Measurements from ENCODE around the gene CMSS1.
A peak's percentile ranks its signal among the peaks of the same experiment; 100 is the strongest.

The CMSS1 gene

DNA sequence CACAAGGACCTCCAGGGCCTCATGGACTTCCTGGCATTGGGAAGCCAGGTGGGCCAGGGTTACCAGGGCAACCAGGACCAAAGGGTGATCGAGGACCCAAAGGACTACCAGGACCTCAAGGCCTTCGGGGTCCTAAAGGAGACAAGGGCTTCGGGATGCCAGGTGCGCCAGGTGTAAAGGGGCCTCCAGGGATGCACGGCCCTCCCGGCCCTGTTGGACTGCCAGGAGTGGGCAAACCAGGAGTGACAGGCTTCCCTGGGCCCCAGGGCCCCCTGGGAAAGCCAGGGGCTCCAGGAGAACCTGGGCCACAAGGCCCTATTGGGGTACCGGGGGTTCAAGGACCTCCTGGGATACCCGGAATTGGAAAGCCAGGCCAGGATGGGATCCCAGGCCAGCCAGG lies 23.2 kb upstream of the CMSS1 start:
- no peak overlapping the region for H3K27ac ChIP-seq (ENCODE audit: insufficient read depth in 1 of 2, low read depth in 1 of 2, low read length in 2 of 2, poor library complexity in 1 of 2, severe bottlenecking in 2 of 2)
- ChIA-PET CTCF (no interaction called here), POLR2A (no interaction called here)
- H3K27me3 ChIP-seq (replicated peaks in 2 of 5; ENCODE audit: control insufficient read depth in 4 of 5, insufficient read depth in 5 of 5, low read length in 4 of 5): no peaks in the 10 kb centered on the region
- H3K4me1 ChIP-seq (ENCODE audit: control extremely low read depth in 1 of 4, control insufficient read depth in 4 of 4, insufficient read depth in 4 of 4, low read length in 3 of 4): no peaks in the 10 kb centered on the region
- no peak overlapping the region for H3K4me3 ChIP-seq (ENCODE audit: control insufficient read depth in 1 of 7, extremely low read depth in 1 of 7, insufficient read depth in 4 of 7, low read depth in 2 of 7, low read length in 6 of 7)
- 97% methylated on average over 8 of the region's 8 CpGs for WGBS (ENCODE audit: insufficient coverage)
- no peak for DNase-seq
- H3K9me3 ChIP-seq (ENCODE audit: control extremely low read depth in 1 of 5, control insufficient read depth in 4 of 5, insufficient read depth in 2 of 5, low read depth in 1 of 5, low read length in 4 of 5): no peaks in the 10 kb centered on the region
- no peaks in the 10 kb centered on the region for H3K36me3 ChIP-seq (ENCODE audit: control insufficient read depth in 4 of 4, insufficient read depth in 4 of 4, low read length in 3 of 4)

DNA sequence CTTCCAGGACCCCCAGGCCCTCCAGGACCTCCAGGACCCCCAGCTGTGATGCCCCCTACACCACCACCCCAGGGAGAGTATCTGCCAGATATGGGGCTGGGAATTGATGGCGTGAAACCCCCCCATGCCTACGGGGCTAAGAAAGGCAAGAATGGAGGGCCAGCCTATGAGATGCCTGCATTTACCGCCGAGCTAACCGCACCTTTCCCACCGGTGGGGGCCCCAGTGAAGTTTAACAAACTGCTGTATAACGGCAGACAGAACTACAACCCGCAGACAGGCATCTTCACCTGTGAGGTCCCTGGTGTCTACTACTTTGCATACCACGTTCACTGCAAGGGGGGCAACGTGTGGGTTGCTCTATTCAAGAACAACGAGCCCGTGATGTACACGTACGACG lies 22.1 kb upstream of the CMSS1 start:
- 99% methylated on average over 15 of the region's 15 CpGs for WGBS (ENCODE audit: insufficient coverage)
- Histone ChIP-seq H3K27ac (ENCODE audit: insufficient read depth in 1 of 2, low read depth in 1 of 2, low read length in 2 of 2, poor library complexity in 1 of 2, severe bottlenecking in 2 of 2) (no peak overlapping the region), H3K4me1 (ENCODE audit: control extremely low read depth in 1 of 4, control insufficient read depth in 4 of 4, insufficient read depth in 4 of 4, low read length in 3 of 4) (no peaks in the 10 kb centered on the region), H3K9me3 (ENCODE audit: control extremely low read depth in 1 of 5, control insufficient read depth in 4 of 5, insufficient read depth in 2 of 5, low read depth in 1 of 5, low read length in 4 of 5) (peaks cover 0 to 3% (median 0%) of the 10 kb centered on the region in 5 experiments), H3K4me3 (ENCODE audit: control insufficient read depth in 1 of 7, extremely low read depth in 1 of 7, insufficient read depth in 4 of 7, low read depth in 2 of 7, low read length in 6 of 7) (no peak overlapping the region), H3K27me3 (replicated peaks in 2 of 5; ENCODE audit: control insufficient read depth in 4 of 5, insufficient read depth in 5 of 5, low read length in 4 of 5) (no peaks in the 10 kb centered on the region), H3K36me3 (ENCODE audit: control insufficient read depth in 4 of 4, insufficient read depth in 4 of 4, low read length in 3 of 4) (no peaks in the 10 kb centered on the region)
- DNase-seq: no peak
- CTCF ChIA-PET: no interaction called here
- POLR2A ChIA-PET: interaction anchor here (0.6 kb wide), 1 partner anchor 894 kb away, joined by 4 read pairs; the partner anchor contains the start of gene DCBLD2

DNA sequence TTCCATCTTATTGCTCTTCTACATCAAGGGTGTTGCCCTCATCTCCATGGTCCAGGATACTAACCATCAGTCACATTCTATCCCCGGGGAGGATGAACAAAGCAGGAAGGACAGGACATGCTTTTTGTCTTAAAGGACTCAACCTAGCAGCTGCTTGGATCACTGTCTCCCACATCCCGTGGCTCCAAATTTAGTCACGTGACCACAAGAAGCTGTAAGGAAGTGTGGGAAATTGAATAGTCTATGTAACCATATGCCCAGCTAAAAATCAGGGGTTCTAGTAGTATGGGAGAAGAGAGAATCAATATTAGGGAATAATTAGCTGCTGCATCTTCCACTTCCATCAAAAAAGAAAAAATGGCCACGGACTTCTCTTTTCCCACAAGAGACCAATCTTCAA lies 18.2 kb upstream of the CMSS1 start:
- CTCF ChIA-PET: interaction anchor here (1.3 kb wide), 1 partner anchor 9 kb away, joined by 5 read pairs; no protein-coding TSS in a partner anchor
- 100% methylated on average over 3 of the region's 4 CpGs for WGBS (ENCODE audit: insufficient coverage)
- POLR2A ChIA-PET: no interaction called here

DNA sequence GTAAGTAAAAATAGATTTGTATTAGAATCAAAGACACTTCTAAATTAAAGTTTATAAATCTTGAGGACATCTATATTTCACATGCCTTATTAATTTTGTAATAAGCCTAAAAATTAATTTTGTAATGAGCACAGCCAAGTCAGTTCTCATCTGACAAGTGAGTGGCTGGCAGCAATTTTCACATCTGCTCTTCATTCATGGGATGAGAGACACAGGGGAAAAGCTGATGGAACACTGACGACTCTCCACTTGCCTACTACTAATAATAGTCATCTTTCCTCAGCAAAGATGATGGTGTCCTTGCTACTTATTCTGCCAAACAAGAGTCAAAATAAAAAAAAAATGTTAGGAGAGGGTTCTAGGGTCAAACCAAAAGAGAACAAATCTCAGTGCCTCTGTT lies 14.4 kb upstream of the CMSS1 start:
- no peak for DNase-seq
- Histone ChIP-seq H3K9me3 (ENCODE audit: control extremely low read depth in 1 of 5, control insufficient read depth in 4 of 5, insufficient read depth in 2 of 5, low read depth in 1 of 5, low read length in 4 of 5) (peaks cover 5 to 24% (median 15%) of the 10 kb centered on the region in 5 experiments), H3K4me3 (ENCODE audit: control insufficient read depth in 1 of 7, extremely low read depth in 1 of 7, insufficient read depth in 4 of 7, low read depth in 2 of 7, low read length in 6 of 7) (no peak overlapping the region), H3K27me3 (replicated peaks in 2 of 5; ENCODE audit: control insufficient read depth in 4 of 5, insufficient read depth in 5 of 5, low read length in 4 of 5) (no peaks in the 10 kb centered on the region), H3K36me3 (ENCODE audit: control insufficient read depth in 4 of 4, insufficient read depth in 4 of 4, low read length in 3 of 4) (no peaks in the 10 kb centered on the region), H3K27ac (ENCODE audit: insufficient read depth in 1 of 2, low read depth in 1 of 2, low read length in 2 of 2, poor library complexity in 1 of 2, severe bottlenecking in 2 of 2) (no peak overlapping the region), H3K4me1 (ENCODE audit: control extremely low read depth in 1 of 4, control insufficient read depth in 4 of 4, insufficient read depth in 4 of 4, low read length in 3 of 4) (no peaks in the 10 kb centered on the region)
- POLR2A ChIA-PET: no interaction called here
- no CpG with 5 or more reads among the region's 1 CpG for WGBS (ENCODE audit: insufficient coverage)
- CTCF ChIA-PET: no interaction called here

More for the DNA sequence above, 18.2 kb upstream of the CMSS1 start:
- H3K27ac ChIP-seq (ENCODE audit: insufficient read depth in 1 of 2, low read depth in 1 of 2, low read length in 2 of 2, poor library complexity in 1 of 2, severe bottlenecking in 2 of 2): no peak overlapping the region
- H3K4me1 ChIP-seq (ENCODE audit: control extremely low read depth in 1 of 4, control insufficient read depth in 4 of 4, insufficient read depth in 4 of 4, low read length in 3 of 4): no peaks in the 10 kb centered on the region
- no peaks in the 10 kb centered on the region for H3K36me3 ChIP-seq (ENCODE audit: control insufficient read depth in 4 of 4, insufficient read depth in 4 of 4, low read length in 3 of 4)
- H3K4me3 ChIP-seq (ENCODE audit: control insufficient read depth in 1 of 7, extremely low read depth in 1 of 7, insufficient read depth in 4 of 7, low read depth in 2 of 7, low read length in 6 of 7): no peak overlapping the region
- H3K9me3 ChIP-seq (ENCODE audit: control extremely low read depth in 1 of 5, control insufficient read depth in 4 of 5, insufficient read depth in 2 of 5, low read depth in 1 of 5, low read length in 4 of 5): peaks cover 0 to 8% (median 3%) of the 10 kb centered on the region in 5 experiments
- H3K27me3 ChIP-seq (replicated peaks in 2 of 5; ENCODE audit: control insufficient read depth in 4 of 5, insufficient read depth in 5 of 5, low read length in 4 of 5): no peaks in the 10 kb centered on the region
- DNase-seq: no peak

DNA sequence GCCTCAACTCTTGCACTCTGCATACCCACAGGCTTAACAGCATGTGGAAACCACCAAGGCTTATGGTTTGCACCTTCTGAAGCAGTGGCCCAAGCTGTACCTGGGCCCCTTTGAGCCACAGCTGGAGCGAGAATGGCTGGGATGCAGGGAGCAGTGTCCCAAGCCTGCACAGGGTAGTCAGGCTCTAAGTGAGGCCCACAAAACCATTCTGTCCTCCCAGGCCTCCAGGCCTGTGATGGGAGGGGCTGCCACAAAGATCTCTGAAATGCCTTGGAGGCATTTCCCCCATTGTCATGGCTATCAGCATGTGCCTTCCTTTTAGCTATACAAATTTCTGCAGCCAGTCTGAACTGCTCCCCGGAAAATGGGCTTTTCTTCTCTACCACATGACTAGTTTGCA lies 12.5 kb upstream of the CMSS1 start:
- ChIA-PET CTCF (interaction anchor here (1.1 to 1.7 kb wide), 2 partner anchors 9 to 16 kb away, joined by 3 read pairs; no protein-coding TSS in a partner anchor), POLR2A (no interaction called here)
- Histone ChIP-seq H3K4me3 (ENCODE audit: control insufficient read depth in 1 of 7, extremely low read depth in 1 of 7, insufficient read depth in 4 of 7, low read depth in 2 of 7, low read length in 6 of 7) (no peak overlapping the region), H3K4me1 (ENCODE audit: control extremely low read depth in 1 of 4, control insufficient read depth in 4 of 4, insufficient read depth in 4 of 4, low read length in 3 of 4) (no peaks in the 10 kb centered on the region), H3K27me3 (replicated peaks in 2 of 5; ENCODE audit: control insufficient read depth in 4 of 5, insufficient read depth in 5 of 5, low read length in 4 of 5) (no peaks in the 10 kb centered on the region), H3K9me3 (ENCODE audit: control extremely low read depth in 1 of 5, control insufficient read depth in 4 of 5, insufficient read depth in 2 of 5, low read depth in 1 of 5, low read length in 4 of 5) (peaks cover 2 to 24% (median 15%) of the 10 kb centered on the region in 5 experiments), H3K36me3 (ENCODE audit: control insufficient read depth in 4 of 4, insufficient read depth in 4 of 4, low read length in 3 of 4) (no peaks in the 10 kb centered on the region), H3K27ac (ENCODE audit: insufficient read depth in 1 of 2, low read depth in 1 of 2, low read length in 2 of 2, poor library complexity in 1 of 2, severe bottlenecking in 2 of 2) (no peak overlapping the region)
- no peak for DNase-seq
- WGBS (ENCODE audit: insufficient coverage): 100% methylated on average over 2 of the region's 2 CpGs

DNA sequence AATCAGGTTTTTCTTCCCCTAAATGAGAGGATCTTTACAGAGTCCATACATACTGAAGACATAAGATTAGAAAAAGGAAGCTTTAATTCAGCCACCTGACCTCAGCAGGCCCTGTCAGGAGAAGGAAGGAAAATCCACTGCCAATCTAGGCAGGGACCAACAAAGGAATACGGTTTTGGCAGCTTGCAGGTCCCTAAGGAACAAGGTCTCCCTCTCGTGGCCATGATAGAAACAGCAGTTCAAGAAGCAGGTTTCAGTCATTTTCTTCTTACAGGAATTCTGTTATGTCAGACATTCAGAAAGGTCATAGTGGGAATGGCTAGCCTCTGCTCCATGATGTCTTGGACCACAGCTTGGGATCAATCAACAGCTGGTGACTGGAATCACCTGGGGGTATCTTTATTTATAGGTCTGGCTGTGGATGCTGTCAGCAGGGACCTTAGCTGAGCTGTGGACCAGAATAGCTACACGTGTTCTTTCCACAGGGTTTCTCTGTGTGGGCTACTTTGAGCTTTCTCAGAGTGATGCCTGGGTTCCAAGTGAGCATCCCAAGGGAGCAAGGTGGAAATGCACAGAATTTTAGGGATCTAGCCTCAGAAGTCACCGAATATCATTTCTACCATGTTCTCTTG lies 9.4 kb upstream of the CMSS1 start:
- Histone ChIP-seq H3K27me3 (replicated peaks in 2 of 5; ENCODE audit: control insufficient read depth in 4 of 5, insufficient read depth in 5 of 5, low read length in 4 of 5) (no peaks in the 10 kb centered on the region), H3K9me3 (ENCODE audit: control extremely low read depth in 1 of 5, control insufficient read depth in 4 of 5, insufficient read depth in 2 of 5, low read depth in 1 of 5, low read length in 4 of 5) (peaks cover 1 to 24% (median 15%) of the 10 kb centered on the region in 5 experiments), H3K36me3 (ENCODE audit: control insufficient read depth in 4 of 4, insufficient read depth in 4 of 4, low read length in 3 of 4) (no peaks in the 10 kb centered on the region), H3K4me1 (ENCODE audit: control extremely low read depth in 1 of 4, control insufficient read depth in 4 of 4, insufficient read depth in 4 of 4, low read length in 3 of 4) (no peaks in the 10 kb centered on the region), H3K27ac (ENCODE audit: insufficient read depth in 1 of 2, low read depth in 1 of 2, low read length in 2 of 2, poor library complexity in 1 of 2, severe bottlenecking in 2 of 2) (no peak overlapping the region), H3K4me3 (ENCODE audit: control insufficient read depth in 1 of 7, extremely low read depth in 1 of 7, insufficient read depth in 4 of 7, low read depth in 2 of 7, low read length in 6 of 7) (no peak overlapping the region)
- 58% methylated on average over 3 of the region's 4 CpGs for WGBS (ENCODE audit: insufficient coverage)
- ChIA-PET POLR2A (no interaction called here), CTCF (interaction anchor here (0.5 to 2.3 kb wide), 4 partner anchors 9 to 1698 kb away, joined by 3 to 7 read pairs (median 4); no protein-coding TSS in a partner anchor)
- DNase-seq: peak; percentile 55 to 70 (median 65)

DNA sequence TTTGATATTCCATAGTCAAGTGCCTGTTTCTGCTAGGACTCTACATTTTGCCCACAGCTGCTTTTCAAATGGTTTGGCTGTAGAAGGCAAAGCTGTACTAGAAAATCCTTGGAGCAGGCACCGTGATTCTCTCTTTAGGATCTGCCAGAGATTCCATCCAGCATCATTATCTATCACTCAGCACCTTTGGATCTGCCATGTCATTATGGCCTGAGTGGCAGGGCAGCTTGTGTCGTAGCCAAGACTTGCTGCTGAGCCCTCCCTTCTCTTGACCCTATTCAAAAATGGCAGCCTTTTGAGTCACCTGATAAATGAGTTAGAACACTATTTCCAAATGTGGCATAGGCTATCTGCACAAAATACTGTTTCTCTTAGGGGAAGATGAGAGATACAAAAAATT lies 8.1 kb upstream of the CMSS1 start:
- Histone ChIP-seq H3K4me1 (ENCODE audit: control extremely low read depth in 1 of 4, control insufficient read depth in 4 of 4, insufficient read depth in 4 of 4, low read length in 3 of 4) (no peaks in the 10 kb centered on the region), H3K9me3 (ENCODE audit: control extremely low read depth in 1 of 5, control insufficient read depth in 4 of 5, insufficient read depth in 2 of 5, low read depth in 1 of 5, low read length in 4 of 5) (peaks cover 1 to 15% (median 9%) of the 10 kb centered on the region in 5 experiments), H3K27ac (ENCODE audit: insufficient read depth in 1 of 2, low read depth in 1 of 2, low read length in 2 of 2, poor library complexity in 1 of 2, severe bottlenecking in 2 of 2) (no peak overlapping the region), H3K27me3 (replicated peaks in 2 of 5; ENCODE audit: control insufficient read depth in 4 of 5, insufficient read depth in 5 of 5, low read length in 4 of 5) (no peaks in the 10 kb centered on the region), H3K4me3 (ENCODE audit: control insufficient read depth in 1 of 7, extremely low read depth in 1 of 7, insufficient read depth in 4 of 7, low read depth in 2 of 7, low read length in 6 of 7) (no peak overlapping the region), H3K36me3 (ENCODE audit: control insufficient read depth in 4 of 4, insufficient read depth in 4 of 4, low read length in 3 of 4) (no peaks in the 10 kb centered on the region)
- 100% methylated on average over 1 of the region's 2 CpGs for WGBS (ENCODE audit: insufficient coverage)
- DNase-seq: no peak
- POLR2A ChIA-PET: no interaction called here
- CTCF ChIA-PET: interaction anchor here (0.8 to 2.3 kb wide), 3 partner anchors 10 to 25 kb away, joined by 4 to 7 read pairs (median 5); no protein-coding TSS in a partner anchor
